Natural killer cell treated with Interleukin-12 subunit alpha and Interleukin-12 subunit beta and Interleukin-15 and Interleukin-18, amount 100 ng/mL, for 72 hours (primary cell): ENCODE measurements around the gene CADPS. TPM values are rescaled to one million over a fixed set of nuclear protein-coding genes. Genes with fewer than 3 reads are reported as not detected.

ENCODE experiments used
- ATAC-seq, 2 donors: fragments of 150-1000 bp; cut with Tn5 transposase in 1 of 2; sonication (Bioruptor Pico), chemical (Tn5 transposase) in 1 of 2; 2 replicates each; pipeline ENCODE4 v1.10.0; 2021
- DNase-seq: peaks from one replicate; pipeline ENCODE4 v3.0.0; 2022; ENCODE audit warnings: low spot score
- H3K27ac Mint-ChIP-seq, 2 donors: 1 replicate in 1 of 2; 2 replicates in 1 of 2; pipeline ENCODE4 v1.8.0; 2022; ENCODE audit warnings: mixed read lengths in 2 of 2, mild to moderate bottlenecking in 1 of 2, moderate library complexity in 1 of 2
- H3K27me3 Mint-ChIP-seq, 2 donors: 1 replicate in 1 of 2; 2 replicates in 1 of 2; pipeline ENCODE4 v1.8.0; 2022; ENCODE audit warnings: mixed read lengths in 2 of 2
- H3K36me3 Mint-ChIP-seq: one replicate; pipeline ENCODE4 v1.8.0; 2022; ENCODE audit warnings: mixed read lengths
- H3K4me1 Mint-ChIP-seq, 2 donors: 1 replicate in 1 of 2; 2 replicates in 1 of 2; pipeline ENCODE4 v1.8.0; 2022; ENCODE audit warnings: low read depth in 2 of 2, mixed read lengths in 2 of 2, mild to moderate bottlenecking in 1 of 2
- H3K4me3 Mint-ChIP-seq: one replicate; pipeline ENCODE4 v1.8.0; 2022; ENCODE audit warnings: mixed read lengths
- H3K9me3 Mint-ChIP-seq: 2 replicates; pipeline ENCODE4 v1.8.0; 2022; ENCODE audit warnings: mixed read lengths
- total RNA-seq, 2 donors: library from RNA; stranded (reverse); gene quantifications; one replicate each; pipeline ENCODE4 v1.2.3, GENCODE V29; 2022

Gene CADPS
- total RNA-seq: not detected

GRCh38 chr3:62874711-62875557, at the start of gene CADPS:
CADPS (minus strand) TSS chr3:62875416; CDS start chr3:62875029, 387 bp downstream.
- ATAC-seq (no peak), DNase-seq (no peak)
- Mint-ChIP-seq H3K4me1 (no peaks in the 10 kb centered on the region), H3K27me3 (peaks cover 20 to 30% of the 10 kb centered on the region in 2 donors), H3K36me3 (peaks cover 6% of the 10 kb centered on the region), H3K4me3 (no peak within 1 kb of the TSS), H3K27ac (no peak within 1 kb of the TSS), H3K9me3 (no peaks in the 10 kb centered on the region)

- peaks cover 20% of the 10 kb centered on the region for H3K9me3 Mint-ChIP-seq
- H3K27ac Mint-ChIP-seq: no peak overlapping the region
- H3K4me1 Mint-ChIP-seq: no peaks in the 10 kb centered on the region
- ATAC-seq (no peak), DNase-seq (no peak)
- no peak overlapping the region for H3K4me3 Mint-ChIP-seq
- H3K27me3 Mint-ChIP-seq: no peaks in the 10 kb centered on the region
- H3K36me3 Mint-ChIP-seq: no peaks in the 10 kb centered on the region
Observed at GRCh38 chr3:62923066-62923465, 47.9 kb upstream of the CADPS start.

GRCh38 chr3:62922326-62922725, 47.1 kb upstream of the CADPS start:
- ATAC-seq: no peak
- Mint-ChIP-seq H3K4me3 (no peak overlapping the region), H3K27me3 (no peaks in the 10 kb centered on the region), H3K9me3 (peaks cover 24% of the 10 kb centered on the region), H3K27ac (no peak overlapping the region), H3K4me1 (no peaks in the 10 kb centered on the region), H3K36me3 (no peaks in the 10 kb centered on the region)
- DNase-seq: no peak

GRCh38 chr3:62920466-62920784, 45.2 kb upstream of the CADPS start:
- no peaks in the 10 kb centered on the region for H3K4me1 Mint-ChIP-seq
- H3K9me3 Mint-ChIP-seq: peaks cover 29% of the 10 kb centered on the region
- no peaks in the 10 kb centered on the region for H3K36me3 Mint-ChIP-seq
- no peak overlapping the region for H3K4me3 Mint-ChIP-seq
- ATAC-seq (no peak), DNase-seq (no peak)
- no peak overlapping the region for H3K27ac Mint-ChIP-seq
- no peaks in the 10 kb centered on the region for H3K27me3 Mint-ChIP-seq

GRCh38 chr3:62919784-62920465, 44.7 kb upstream of the CADPS start:
- no peaks in the 10 kb centered on the region for H3K4me1 Mint-ChIP-seq
- no peaks in the 10 kb centered on the region for H3K27me3 Mint-ChIP-seq
- H3K9me3 Mint-ChIP-seq: peaks cover 29% of the 10 kb centered on the region
- no peak overlapping the region for H3K27ac Mint-ChIP-seq
- H3K36me3 Mint-ChIP-seq: no peaks in the 10 kb centered on the region
- no peak overlapping the region for H3K4me3 Mint-ChIP-seq
- DNase-seq: no peak
- no peak for ATAC-seq

GRCh38 chr3:62918777-62919176, 43.6 kb upstream of the CADPS start:
- Mint-ChIP-seq H3K27me3 (no peaks in the 10 kb centered on the region), H3K36me3 (no peaks in the 10 kb centered on the region), H3K4me1 (no peaks in the 10 kb centered on the region), H3K27ac (no peak overlapping the region), H3K4me3 (no peak overlapping the region), H3K9me3 (peaks cover 27% of the 10 kb centered on the region)
- DNase-seq (no peak), ATAC-seq (no peak)

GRCh38 chr3:62918131-62918530, 42.9 kb upstream of the CADPS start:
- H3K27ac Mint-ChIP-seq: no peak overlapping the region
- H3K9me3 Mint-ChIP-seq: peaks cover 31% of the 10 kb centered on the region
- H3K4me3 Mint-ChIP-seq: no peak overlapping the region
- DNase-seq (no peak), ATAC-seq (no peak)
- H3K27me3 Mint-ChIP-seq: no peaks in the 10 kb centered on the region
- no peaks in the 10 kb centered on the region for H3K4me1 Mint-ChIP-seq
- H3K36me3 Mint-ChIP-seq: no peaks in the 10 kb centered on the region

DNA sequence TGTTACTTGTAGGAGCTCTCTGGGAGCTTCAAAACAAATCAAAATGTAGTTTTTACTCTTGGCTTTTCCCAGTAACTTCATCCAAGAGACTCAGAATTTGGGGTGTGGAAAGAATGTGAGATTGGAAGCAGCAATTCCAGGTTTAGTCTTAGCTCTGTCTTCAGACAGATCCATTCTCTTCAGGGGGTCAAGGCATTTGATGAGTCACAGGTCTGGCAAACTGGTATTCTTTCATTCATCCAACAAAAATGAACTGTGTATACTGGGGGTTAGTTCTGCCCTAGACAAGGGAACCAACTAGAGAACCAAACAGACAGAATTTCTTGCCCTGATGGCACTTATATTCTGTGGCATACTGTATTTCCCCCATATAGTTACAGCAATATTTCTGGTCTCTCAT, 36.3 kb upstream of the CADPS start:
- no peaks in the 10 kb centered on the region for H3K27me3 Mint-ChIP-seq
- H3K9me3 Mint-ChIP-seq: peaks cover 16% of the 10 kb centered on the region
- ATAC-seq (no peak), DNase-seq (no peak)
- H3K4me3 Mint-ChIP-seq: no peak overlapping the region
- H3K27ac Mint-ChIP-seq: no peak overlapping the region
- no peaks in the 10 kb centered on the region for H3K4me1 Mint-ChIP-seq
- no peaks in the 10 kb centered on the region for H3K36me3 Mint-ChIP-seq

DNA sequence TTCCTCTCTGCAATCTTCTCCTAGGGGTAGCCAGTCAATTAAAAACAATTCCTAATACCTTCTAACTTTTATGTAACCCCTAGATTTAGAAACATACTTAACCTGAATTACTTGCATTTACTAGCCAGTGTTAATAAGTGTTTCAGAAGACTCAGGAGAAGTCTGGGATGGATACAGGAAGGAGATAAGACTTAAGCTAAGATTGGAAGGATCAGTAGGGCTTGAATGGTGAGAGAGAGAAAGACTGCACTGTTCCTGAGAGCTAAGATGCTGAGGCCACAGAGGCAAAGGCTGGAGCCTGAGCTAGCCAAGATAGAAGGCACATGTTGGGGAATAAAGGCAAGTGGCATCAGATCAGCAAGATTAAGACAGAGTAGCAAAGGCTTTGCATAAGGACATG, 30.1 kb upstream of the CADPS start:
- Mint-ChIP-seq H3K27ac (no peak overlapping the region), H3K27me3 (no peaks in the 10 kb centered on the region), H3K36me3 (no peaks in the 10 kb centered on the region), H3K4me3 (no peak overlapping the region), H3K4me1 (no peaks in the 10 kb centered on the region), H3K9me3 (peaks cover 17% of the 10 kb centered on the region)
- no peak for DNase-seq
- no peak for ATAC-seq

DNA sequence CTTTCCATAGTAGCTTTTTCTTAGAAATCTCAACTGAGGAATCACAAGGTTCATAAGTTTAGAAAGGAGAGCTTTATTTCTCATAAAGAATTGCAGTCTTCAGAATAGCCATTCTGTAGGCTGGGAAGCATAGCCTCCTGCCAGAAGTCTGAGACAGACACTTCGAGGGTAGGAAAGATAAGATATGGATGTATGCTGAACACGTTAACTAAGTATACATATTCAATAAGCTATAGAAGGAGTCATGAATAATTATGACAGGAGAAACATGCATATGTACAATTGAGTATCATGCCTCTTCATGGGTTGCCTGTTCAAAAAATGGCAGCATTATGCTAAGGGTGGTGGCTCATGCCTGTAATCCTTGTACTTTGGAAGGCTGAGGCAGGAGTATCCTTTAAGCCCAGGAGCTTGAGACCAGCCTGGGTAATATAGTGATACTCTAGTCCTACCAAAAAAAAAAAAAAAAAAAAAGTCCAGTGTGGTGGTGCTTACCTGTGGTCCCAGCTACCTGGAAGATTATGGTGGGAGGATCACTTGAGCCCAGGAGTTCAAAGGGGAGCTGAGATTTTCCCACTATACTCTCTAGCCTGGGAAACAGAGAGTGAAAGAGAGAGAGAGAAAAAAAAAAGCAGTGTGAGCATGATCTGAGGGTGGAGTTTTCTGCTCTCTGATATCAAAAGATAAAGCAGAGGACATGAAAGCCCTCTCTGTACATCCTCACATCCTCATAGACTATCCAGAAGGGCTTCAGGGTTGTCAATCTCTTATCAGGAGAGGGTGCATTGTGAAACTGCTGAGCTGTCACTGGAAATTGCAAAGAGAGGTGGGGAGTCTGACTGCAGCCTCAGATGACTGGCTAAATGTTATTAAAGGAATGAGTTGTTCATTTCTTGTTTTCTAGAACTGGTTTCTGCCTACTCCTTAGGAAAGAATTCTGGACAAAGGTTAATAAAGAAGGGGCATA, 23.6 kb upstream of the CADPS start:
- Mint-ChIP-seq H3K27me3 (no peaks in the 10 kb centered on the region), H3K4me3 (no peak overlapping the region), H3K4me1 (no peaks in the 10 kb centered on the region), H3K27ac (no peak overlapping the region), H3K36me3 (no peaks in the 10 kb centered on the region), H3K9me3 (peaks cover 2% of the 10 kb centered on the region)
- ATAC-seq (no peak), DNase-seq (no peak)

DNA sequence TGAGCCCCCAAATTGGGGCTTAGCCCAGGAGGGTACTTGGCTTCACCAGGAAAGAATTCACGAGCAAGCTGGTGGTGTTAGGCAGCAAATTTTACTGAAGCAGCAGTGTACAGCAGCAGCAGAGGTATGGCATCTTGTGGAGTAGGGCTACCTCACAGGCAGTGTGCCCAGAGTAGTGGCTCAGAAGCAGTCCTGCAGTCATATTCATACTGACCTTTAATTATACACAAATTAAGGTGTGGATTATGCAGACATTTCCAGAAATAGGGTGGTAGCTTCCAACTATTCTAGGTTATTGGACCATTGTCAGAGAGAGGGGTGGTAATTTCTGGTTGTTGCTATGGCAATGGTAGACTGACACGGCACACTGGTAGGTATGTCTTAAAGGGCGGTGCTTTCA, 20.7 kb upstream of the CADPS start:
- H3K27ac Mint-ChIP-seq: no peak overlapping the region
- H3K9me3 Mint-ChIP-seq: peaks cover 2% of the 10 kb centered on the region
- H3K4me1 Mint-ChIP-seq: no peaks in the 10 kb centered on the region
- ATAC-seq: no peak
- H3K27me3 Mint-ChIP-seq: no peaks in the 10 kb centered on the region
- DNase-seq: no peak
- H3K4me3 Mint-ChIP-seq: no peak overlapping the region
- H3K36me3 Mint-ChIP-seq: no peaks in the 10 kb centered on the region

DNA sequence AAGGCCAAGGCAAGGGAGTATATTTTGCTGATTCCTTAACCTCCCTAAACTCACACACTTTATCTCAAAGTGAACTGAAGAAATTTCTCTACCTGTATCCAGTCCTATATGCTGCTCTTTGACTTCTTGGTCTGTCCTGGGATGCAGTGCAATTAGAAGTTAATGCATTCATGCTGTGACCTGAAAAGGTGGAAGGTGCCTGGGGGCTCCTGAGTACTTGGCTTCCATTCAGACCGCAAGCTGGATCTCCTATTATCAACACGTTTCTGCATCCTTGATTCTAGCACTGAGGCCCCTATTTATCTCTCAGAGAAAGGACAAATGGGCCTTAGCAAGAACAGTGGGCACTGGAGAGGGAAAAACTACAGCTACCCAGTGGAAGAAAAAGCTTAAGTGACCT, 17.7 kb upstream of the CADPS start:
- Mint-ChIP-seq H3K4me1 (no peaks in the 10 kb centered on the region), H3K27ac (no peak overlapping the region), H3K36me3 (no peaks in the 10 kb centered on the region), H3K4me3 (no peak overlapping the region), H3K27me3 (no peaks in the 10 kb centered on the region), H3K9me3 (no peaks in the 10 kb centered on the region)
- no peak for ATAC-seq
- no peak for DNase-seq

- H3K36me3 Mint-ChIP-seq: no peaks in the 10 kb centered on the region
- H3K4me3 Mint-ChIP-seq: no peak overlapping the region
- H3K9me3 Mint-ChIP-seq: no peaks in the 10 kb centered on the region
- no peak for ATAC-seq
- no peak overlapping the region for H3K27ac Mint-ChIP-seq
- no peaks in the 10 kb centered on the region for H3K27me3 Mint-ChIP-seq
- DNase-seq: no peak
- no peaks in the 10 kb centered on the region for H3K4me1 Mint-ChIP-seq
Observed at GRCh38 chr3:62892045-62892444, 16.8 kb upstream of the CADPS start.

DNA sequence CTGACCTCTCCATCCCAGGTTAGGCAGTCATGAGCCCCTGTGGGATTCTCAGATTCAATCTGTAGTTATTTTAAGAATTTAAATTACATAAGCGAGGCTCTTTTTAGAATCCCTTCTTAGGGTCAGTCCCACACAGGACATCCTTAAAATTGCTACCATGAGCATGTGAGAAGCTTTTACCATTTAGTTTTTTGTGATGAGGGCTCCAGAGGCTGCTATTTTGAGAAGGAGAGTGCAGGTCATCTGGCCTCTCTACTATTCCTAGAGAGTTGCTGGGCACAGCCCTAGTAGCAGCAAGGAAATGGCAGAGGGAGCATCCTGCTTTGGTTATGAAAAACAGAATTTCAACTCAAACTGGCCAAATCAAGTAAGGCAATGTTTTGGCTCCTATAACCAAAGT, 13.6 kb upstream of the CADPS start:
- Mint-ChIP-seq H3K27ac (no peak overlapping the region), H3K4me1 (no peaks in the 10 kb centered on the region), H3K36me3 (no peaks in the 10 kb centered on the region), H3K4me3 (no peak overlapping the region), H3K27me3 (no peaks in the 10 kb centered on the region), H3K9me3 (peaks cover 4% of the 10 kb centered on the region)
- no peak for ATAC-seq
- DNase-seq: no peak
